GM12892 (cell line): Measurements from ENCODE around the gene TENM4.

ENCODE experiments used
- POLR2A ChIP-seq: IDR thresholded peaks from 2 replicates; pipeline ENCODE4 v1.6.1; 2011; ENCODE audit warnings: low read depth, low read length, control low read depth
- POLR2AphosphoS5 ChIP-seq: IDR thresholded peaks from 2 replicates; pipeline ENCODE4 v1.6.1; 2011; ENCODE audit warnings: low read depth, low read length, control low read depth
- TAF1 ChIP-seq: IDR thresholded peaks from 2 replicates; pipeline ENCODE4 v1.6.1; 2011; ENCODE audit warnings: low read depth, mild to moderate bottlenecking, control low read depth, low read length, borderline replicate concordance

- TF ChIP-seq POLR2AphosphoS5 (no peak), POLR2A (no peak), TAF1 (no peak)
Measured at GRCh38 chr11:78860720-78861422, 580.0 kb downstream of the TENM4 start.
